T-cell (primary cell): ENCODE data around the gene SLC27A3. TPM values are rescaled to one million over a fixed set of nuclear protein-coding genes. Genes with fewer than 3 reads are reported as not detected.

Source experiments
- ATAC-seq, 4 experiments: fragments of 200-7000 bp in 3 of 4; fragments of 150-1000 bp in 1 of 4; cut with Tn5 transposase; replicated peaks in 1 of 4; 1 replicate in 3 of 4; 2 replicates in 1 of 4; pipeline ENCODE4 v1.10.0; 2021; ENCODE audit warnings: moderate library complexity in 3 of 4, mild to moderate bottlenecking in 2 of 4, moderate number of reproducible peaks in 1 of 4
- CTCF ChIA-PET, 2 donors: fragments of 300-600 bp; sonication (Branson Sonifier 250); formaldehyde crosslinking; loops; one replicate each; lab custom pipeline; 2022; ENCODE audit warnings: antibody characterized with exemption in 2 of 2; lab: Charles Lee
- POLR2A ChIA-PET, 2 donors: fragments of 300-600 bp; sonication (Branson Sonifier 250); formaldehyde crosslinking; loops; one replicate each; lab custom pipeline; 2022; ENCODE audit warnings: antibody characterized with exemption in 2 of 2; lab: Charles Lee
- DNase-seq, 35 experiments: peaks; one replicate each; pipeline versions ENCODE4 v3.0.0 to v3.0.0-alpha.2; 2013 to 2023
- H3K27ac ChIP-seq: one replicate; pipeline ENCODE4 v1.5.1; 2013; ENCODE audit warnings: low read length
- H3K27me3 ChIP-seq, 2 experiments: replicated peaks in 1 of 2; 1 replicate in 1 of 2; 2 replicates in 1 of 2; pipeline versions ENCODE4 v1.6.1 to v1.7.0; 2013; ENCODE audit warnings: low read length in 1 of 2, mixed read lengths in 1 of 2; ENCODE audit not compliant: control insufficient read depth in 2 of 2, insufficient read depth in 2 of 2; ENCODE audit errors: extremely low read depth in 1 of 2
- H3K36me3 ChIP-seq, 2 donors: 1 replicate in 1 of 2; 2 replicates in 1 of 2; pipeline versions ENCODE4 v1.6.1 to v1.7.0; 2013; ENCODE audit warnings: low read length in 1 of 2; ENCODE audit not compliant: control insufficient read depth in 2 of 2, insufficient read depth in 1 of 2; ENCODE audit errors: extremely low read depth in 1 of 2
- H3K4me1 ChIP-seq, 2 experiments: 1 replicate in 1 of 2; 2 replicates in 1 of 2; pipeline versions ENCODE4 v1.6.1 to v1.7.0; 2013; ENCODE audit warnings: low read length in 2 of 2, mixed read lengths in 1 of 2; ENCODE audit not compliant: insufficient read depth in 2 of 2, control insufficient read depth in 1 of 2; ENCODE audit errors: extremely low read depth in 1 of 2
- H3K4me3 ChIP-seq, 2 donors: 1 replicate in 1 of 2; 2 replicates in 1 of 2; pipeline versions ENCODE4 v1.5.1 to v1.7.0; 2013; ENCODE audit warnings: mild to moderate bottlenecking in 2 of 2, low read length in 1 of 2, moderate library complexity in 1 of 2; ENCODE audit not compliant: control insufficient read depth in 1 of 2; ENCODE audit errors: extremely low read depth in 1 of 2
- H3K9me3 ChIP-seq: 2 replicates; pipeline ENCODE4 v1.7.0; 2013
- H3K27ac Mint-ChIP-seq, 2 donors: one replicate each; pipeline ENCODE4 v1.8.0; 2020 to 2021; ENCODE audit warnings: mild to moderate bottlenecking in 2 of 2, mixed read lengths in 2 of 2
- H3K27me3 Mint-ChIP-seq, 2 donors: one replicate each; pipeline ENCODE4 v1.8.0; 2021 to 2022; ENCODE audit warnings: mixed read lengths in 2 of 2
- H3K36me3 Mint-ChIP-seq: one replicate; pipeline ENCODE4 v1.8.0; 2021; ENCODE audit warnings: mixed read lengths
- H3K4me1 Mint-ChIP-seq, 3 donors: one replicate each; pipeline ENCODE4 v1.8.0; 2020 to 2022; ENCODE audit warnings: mixed read lengths in 3 of 3, mild to moderate bottlenecking in 1 of 3
- H3K4me3 Mint-ChIP-seq, 3 donors: one replicate each; pipeline ENCODE4 v1.8.0; 2020 to 2022; ENCODE audit warnings: mild to moderate bottlenecking in 3 of 3, mixed read lengths in 3 of 3, moderate library complexity in 3 of 3
- H3K9me3 Mint-ChIP-seq, 3 donors: one replicate each; pipeline ENCODE4 v1.8.0; 2020 to 2022; ENCODE audit warnings: mixed read lengths in 3 of 3
- WGBS: methylation state at CpG from one replicate; pipeline ENCODE4 v1.1.5; 2013; ENCODE audit warnings: missing lambda C conversion rate; ENCODE audit not compliant: insufficient coverage; 5-methylcytosine and 5-hydroxymethylcytosine counted together
- total RNA-seq, 35 experiments: library from RNA in 6 of 35; stranded (reverse) in 6 of 35; fragments of 120-200 nt in 1 of 35; gene quantifications; one replicate each; pipeline versions ENCODE4 v1.2.1 to v1.2.4 and lab custom pipeline; 2013 to 2026

The SLC27A3 gene
- total RNA-seq, 5 donors from 2014 or later (not counting 1 experiment from before 2014, with no cell fraction given): 11.0 to 24.5 (median 18.9) TPM

GRCh38 chr1:153818876-153819275, 43.7 kb downstream of the SLC27A3 start:
- DNase-seq (no peak), ATAC-seq (no peak)
- peaks cover 9 to 49% of the 10 kb centered on the region in 2 donors for H3K36me3 ChIP-seq
- no peaks in the 10 kb centered on the region for H3K27me3 Mint-ChIP-seq
- H3K27ac Mint-ChIP-seq: no peak overlapping the region
- POLR2A ChIA-PET: interaction anchor here in 1 of 2 donors (0.6 kb wide), 1 partner anchor 126 kb away, joined by 4 read pairs; no protein-coding TSS in a partner anchor
- no peaks in the 10 kb centered on the region for H3K4me1 ChIP-seq
- no peak overlapping the region for H3K27ac ChIP-seq
- no peaks in the 10 kb centered on the region for H3K4me1 Mint-ChIP-seq
- H3K9me3 Mint-ChIP-seq: no peaks in the 10 kb centered on the region
- CTCF ChIA-PET: interaction anchor here in 1 of 2 donors (0.7 kb wide), 1 partner anchor 10 kb away, joined by 4 read pairs; no protein-coding TSS in a partner anchor
- no peaks in the 10 kb centered on the region for H3K27me3 ChIP-seq
- H3K9me3 ChIP-seq: no peaks in the 10 kb centered on the region
- no peak overlapping the region for H3K4me3 ChIP-seq
- H3K36me3 Mint-ChIP-seq: peaks cover 36% of the 10 kb centered on the region
- no peak overlapping the region for H3K4me3 Mint-ChIP-seq
- 100% methylated on average over 1 of the region's 2 CpGs for WGBS

GRCh38 chr1:153827168-153827964, 52.2 kb downstream of the SLC27A3 start:
- H3K4me1 ChIP-seq: no peaks in the 10 kb centered on the region
- no peaks in the 10 kb centered on the region for H3K9me3 Mint-ChIP-seq
- no peak overlapping the region for H3K27ac ChIP-seq
- H3K4me3 ChIP-seq: no peak overlapping the region
- 100% methylated on average over 1 of the region's 6 CpGs for WGBS
- H3K4me3 Mint-ChIP-seq: no peak overlapping the region
- no peak for ATAC-seq
- no peak overlapping the region for H3K27ac Mint-ChIP-seq
- H3K36me3 Mint-ChIP-seq: peaks cover 14% of the 10 kb centered on the region
- DNase-seq: no peak
- H3K36me3 ChIP-seq: peaks cover 3 to 32% of the 10 kb centered on the region in 2 donors
- H3K4me1 Mint-ChIP-seq: peaks cover 2 to 6% (median 3%) of the 10 kb centered on the region in 3 donors
- CTCF ChIA-PET: interaction anchor here (0.6 to 0.7 kb wide), 4 partner anchors 21 to 1526 kb away, joined by 3 read pairs; no protein-coding TSS in a partner anchor
- POLR2A ChIA-PET: interaction anchor here (0.6 to 0.7 kb wide), 3 partner anchors 92 to 346 kb away, joined by 4 to 11 read pairs (median 5); no protein-coding TSS in a partner anchor
- H3K9me3 ChIP-seq: no peaks in the 10 kb centered on the region
- no peaks in the 10 kb centered on the region for H3K27me3 Mint-ChIP-seq
- no peaks in the 10 kb centered on the region for H3K27me3 ChIP-seq

Other genes with a start within 250 kb of the SLC27A3 start
- 100 to 1,000 TPM; 200 to 467 (median 400) TPM for gene S100A6, start 239.4 kb upstream of the SLC27A3 start, total RNA-seq
- gene S100A5, start 234.5 kb upstream of the SLC27A3 start, total RNA-seq: 1 to 10 TPM in 3 of 5 donors, under 1 TPM in 1, not detected in 1; 0.36 to 1.6 (median 1.2) TPM
- 100 to 1,000 TPM; 297 to 698 (median 384) TPM for gene S100A4, start 229.6 kb upstream of the SLC27A3 start, total RNA-seq
- not detected for gene S100A3, start 226.1 kb upstream of the SLC27A3 start, total RNA-seq
- gene S100A2, start 209.6 kb upstream of the SLC27A3 start, total RNA-seq: under 1 TPM in 1 of 5 donors, not detected in 4; 0.66 TPM
- 1 to 10 TPM in 1 of 5 donors, under 1 TPM in 2, not detected in 2; 0.53 to 1.0 (median 0.82) TPM for gene S100A16, start 162.3 kb upstream of the SLC27A3 start, total RNA-seq
- under 1 TPM in 3 of 5 donors, not detected in 2; 0.35 to 0.70 (median 0.43) TPM for gene S100A14, start 159.1 kb upstream of the SLC27A3 start, total RNA-seq
- gene S100A13, start 147.9 kb upstream of the SLC27A3 start, total RNA-seq: 1 to 10 TPM; 4.0 to 5.3 (median 4.2) TPM
- not detected for gene S100A1, start 147.0 kb upstream of the SLC27A3 start, total RNA-seq
- 100 to 1,000 TPM in 3 of 5 donors, 10 to 100 TPM in 2; 76.7 to 131 (median 130) TPM for gene CHTOP, start 141.3 kb upstream of the SLC27A3 start, total RNA-seq
- gene SNAPIN, start 116.7 kb upstream of the SLC27A3 start, total RNA-seq: 10 to 100 TPM; 16.1 to 29.8 (median 26.6) TPM
- 100 to 1,000 TPM in 2 of 5 donors, 10 to 100 TPM in 3; 86.6 to 137 (median 90.0) TPM for gene ILF2, start 104.4 kb upstream of the SLC27A3 start, total RNA-seq
- under 1 TPM in 3 of 5 donors, not detected in 2; 0.23 to 0.44 (median 0.35) TPM for gene NPR1, start 96.7 kb upstream of the SLC27A3 start, total RNA-seq
- 10 to 100 TPM; 45.9 to 57.7 (median 48.5) TPM for gene INTS3, start 47.4 kb upstream of the SLC27A3 start, total RNA-seq
- 100 to 1,000 TPM in 3 of 5 donors, 10 to 100 TPM in 2; 94.6 to 107 (median 103) TPM for gene GATAD2B, start 147.6 kb downstream of the SLC27A3 start, total RNA-seq
- 100 to 1,000 TPM; 161 to 220 (median 196) TPM for gene DENND4B, start 171.3 kb downstream of the SLC27A3 start, total RNA-seq
- gene CRTC2, start 183.2 kb downstream of the SLC27A3 start, total RNA-seq: 100 to 1,000 TPM; 108 to 153 (median 122) TPM
- 10 to 100 TPM; 15.1 to 22.0 (median 16.4) TPM for gene SLC39A1, start 188.1 kb downstream of the SLC27A3 start, total RNA-seq
- 1 to 10 TPM; 3.3 to 9.0 (median 6.3) TPM for gene CREB3L4, start 192.5 kb downstream of the SLC27A3 start, total RNA-seq
- 100 to 1,000 TPM in 3 of 5 donors, 10 to 100 TPM in 2; 90.4 to 137 (median 129) TPM for gene JTB, start 202.3 kb downstream of the SLC27A3 start, total RNA-seq
- 1 to 10 TPM in 4 of 5 donors, under 1 TPM in 1; 0.91 to 3.6 (median 2.6) TPM for gene RAB13, start 210.9 kb downstream of the SLC27A3 start, total RNA-seq
- 1,000 to 10,000 TPM; 4,147 to 5,898 (median 5,716) TPM for gene RPS27, start 215.4 kb downstream of the SLC27A3 start, total RNA-seq